Measurements from ENCODE around the gene KCNQ5. TPM values are rescaled to one million over a fixed set of nuclear protein-coding genes. Genes with fewer than 3 reads are reported as not detected.

Gene KCNQ5
- total RNA-seq, 1 experiment from 2014 or later: 0.07 TPM

- Histone ChIP-seq H3T11ph (ENCODE audit: low read length) (no peak overlapping the region), H3K14ac (ENCODE audit: insufficient read depth, low read length) (no peak overlapping the region), H3K9me3 (ENCODE audit: control insufficient read depth, low read depth, low read length) (no peaks in the 10 kb centered on the region), H4K5ac (ENCODE audit: insufficient read length, low read depth, low read length) (no peak overlapping the region), H2AK5ac (ENCODE audit: insufficient read length, low read length) (no peak overlapping the region), H4K20me1 (ENCODE audit: control insufficient read depth, insufficient read depth, insufficient read length) (no peaks in the 10 kb centered on the region), H3K27me3 (ENCODE audit: insufficient read depth, low read length) (no peaks in the 10 kb centered on the region), H3K9ac (ENCODE audit: extremely low read depth, insufficient read length, low read length) (no peak overlapping the region), H3K23me2 (ENCODE audit: insufficient read length, low read depth, low read length, poor library complexity, severe bottlenecking) (no peaks in the 10 kb centered on the region), H2BK15ac (ENCODE audit: low read depth, low read length) (no peak overlapping the region), H3K27ac (ENCODE audit: insufficient read length, low read depth, low read length) (no peak overlapping the region), H2BK120ac (ENCODE audit: low read depth, low read length, poor library complexity, severe bottlenecking) (no peak overlapping the region), H3K23ac (ENCODE audit: insufficient read length, low read depth, low read length) (no peak overlapping the region), H3K4me2 (ENCODE audit: insufficient read depth, insufficient read length, low read length) (no peak overlapping the region), H3K4ac (ENCODE audit: low read depth, low read length) (no peak overlapping the region), H2BK20ac (ENCODE audit: low read depth, low read length, poor library complexity, severe bottlenecking) (no peak overlapping the region), H4K91ac (ENCODE audit: insufficient read length, low read depth, low read length) (no peak overlapping the region), H3K56ac (ENCODE audit: insufficient read length, low read depth, low read length) (no peak overlapping the region), H4K8ac (replicated peaks; ENCODE audit: insufficient read length, low read depth, low read length) (no peak overlapping the region), H3K79me1 (ENCODE audit: insufficient read depth, low read depth, low read length, poor library complexity, severe bottlenecking) (no peaks in the 10 kb centered on the region), H3K18ac (ENCODE audit: insufficient read length, low read depth, low read length) (no peak overlapping the region), H3K79me2 (ENCODE audit: insufficient read depth, low read length) (no peaks in the 10 kb centered on the region), H2BK12ac (ENCODE audit: insufficient read length, low read depth, low read length) (no peak overlapping the region), H2AFZ (ENCODE audit: low read length) (no peak overlapping the region), H3K4me1 (ENCODE audit: insufficient read depth, low read length) (no peaks in the 10 kb centered on the region; the same call in 1 of the 2 replicates), H2BK5ac (ENCODE audit: insufficient read length, low read length) (no peak overlapping the region)
- no peak for DNase-seq
- no peak for TF ChIP-seq CTCF (conservative IDR thresholded peaks at IDR 0.05)
- Mint-ChIP-seq H3K9me3 (no peaks in the 10 kb centered on the region), H3K36me3 (ENCODE audit: insufficient read depth in 1 of 3, low read depth in 3 of 3) (no peaks in the 10 kb centered on the region), H3K4me3 (no peak overlapping the region), H3K27me3 (ENCODE audit: low read depth) (0 out of 2 replicates have a peak, but pooled peaks cover 2% of the 10 kb centered on the region), H3K27ac (no peak overlapping the region), H3K4me1 (peaks cover 0 to 3% of the 10 kb centered on the region in 2 experiments; a peak in 1 of 4 replicates)
These were observed 18.7 kb downstream of the KCNQ5 start for GRCh38 chr6:72640615-72640930.

Measured in H9 (cell line).